ENCODE data around the gene HDGFL2. TPM values are rescaled to one million over a fixed set of nuclear protein-coding genes. Genes with fewer than 3 reads are reported as not detected.

The HDGFL2 gene
- polyA plus RNA-seq, 6 donors from 2014 or later: 0.91 to 22.7 (median 11.5) TPM

GRCh38 chr19:4502282-4503131 is 30.4 kb downstream of the HDGFL2 start:
- H3K9me3 Mint-ChIP-seq: peaks cover 0 to 5% (median 0%) of the 10 kb centered on the region in 7 donors
- ATAC-seq (ENCODE audit: low read depth in 2 of 2) (no peak), DNase-seq (no peak)
- H3K4me1 Mint-ChIP-seq: peaks cover 0 to 8% (median 0%) of the 10 kb centered on the region in 3 donors
- H3K27ac Mint-ChIP-seq: no peak overlapping the region
- no peak overlapping the region for H3K4me3 Mint-ChIP-seq
- H3K27me3 Mint-ChIP-seq: no peaks in the 10 kb centered on the region
- peaks cover 4 to 18% of the 10 kb centered on the region in 2 donors for H3K36me3 Mint-ChIP-seq

- Mint-ChIP-seq H3K9me3 (peaks cover 0 to 5% (median 0%) of the 10 kb centered on the region in 7 donors), H3K4me3 (no peak overlapping the region), H3K36me3 (peaks cover 4 to 18% of the 10 kb centered on the region in 2 donors), H3K27me3 (no peaks in the 10 kb centered on the region), H3K27ac (no peak overlapping the region), H3K4me1 (peaks cover 0 to 8% (median 0%) of the 10 kb centered on the region in 3 donors)
- DNase-seq (no peak), ATAC-seq (ENCODE audit: low read depth in 2 of 2) (no peak)
Observed at GRCh38 chr19:4503132-4503824, 31.2 kb downstream of the HDGFL2 start.

- DNase-seq (no peak), ATAC-seq (ENCODE audit: low read depth in 2 of 2) (no peak)
- no peaks in the 10 kb centered on the region for H3K27me3 Mint-ChIP-seq
- peaks cover 0 to 5% (median 0%) of the 10 kb centered on the region in 7 donors for H3K9me3 Mint-ChIP-seq
- peaks cover 4 to 18% of the 10 kb centered on the region in 2 donors for H3K36me3 Mint-ChIP-seq
- no peak overlapping the region for H3K27ac Mint-ChIP-seq
- H3K4me3 Mint-ChIP-seq: no peak overlapping the region
- peaks cover 0 to 8% (median 0%) of the 10 kb centered on the region in 3 donors for H3K4me1 Mint-ChIP-seq
Observed at GRCh38 chr19:4503825-4504170, 31.7 kb downstream of the HDGFL2 start.

DNA sequence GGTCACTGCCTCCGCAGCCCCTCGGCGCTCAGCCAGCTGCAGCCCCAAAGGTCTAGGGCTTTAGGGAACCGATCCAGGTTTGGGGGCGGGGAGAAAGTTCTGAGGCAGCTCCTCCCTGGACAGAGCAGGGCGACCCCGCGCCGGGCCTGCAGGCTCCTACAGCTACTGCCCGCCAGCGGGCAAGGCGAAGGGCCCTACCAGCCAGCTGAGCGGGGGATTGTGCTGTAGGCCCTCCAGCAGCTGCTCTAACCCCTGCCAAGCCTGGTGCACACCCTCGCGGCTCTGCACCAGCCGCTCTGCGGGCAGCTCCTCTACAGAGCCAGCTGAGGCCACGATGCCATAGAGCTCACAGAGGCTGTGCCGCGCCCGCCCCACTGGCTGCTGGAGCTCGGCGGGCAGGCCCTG is 32.2 kb downstream of the HDGFL2 start:
- Mint-ChIP-seq H3K27me3 (no peaks in the 10 kb centered on the region), H3K27ac (no peak overlapping the region), H3K36me3 (peaks cover 4 to 18% of the 10 kb centered on the region in 2 donors), H3K9me3 (peaks cover 0 to 5% (median 0%) of the 10 kb centered on the region in 7 donors), H3K4me1 (peaks cover 0 to 8% (median 0%) of the 10 kb centered on the region in 3 donors), H3K4me3 (no peak overlapping the region)
- DNase-seq (no peak), ATAC-seq (ENCODE audit: low read depth in 2 of 2) (no peak)

- no peak overlapping the region for H3K27ac Mint-ChIP-seq
- no peaks in the 10 kb centered on the region for H3K27me3 Mint-ChIP-seq
- H3K4me1 Mint-ChIP-seq: peaks cover 0 to 8% (median 0%) of the 10 kb centered on the region in 3 donors
- no peak overlapping the region for H3K4me3 Mint-ChIP-seq
- peaks cover 0 to 5% (median 0%) of the 10 kb centered on the region in 7 donors for H3K9me3 Mint-ChIP-seq
- no peak for DNase-seq
- peaks cover 4 to 18% of the 10 kb centered on the region in 2 donors for H3K36me3 Mint-ChIP-seq
- ATAC-seq (ENCODE audit: low read depth in 2 of 2): no peak
Observed at GRCh38 chr19:4504891-4505569, 32.9 kb downstream of the HDGFL2 start.

GRCh38 chr19:4505570-4506448 is 33.7 kb downstream of the HDGFL2 start:
- Mint-ChIP-seq H3K27ac (no peak overlapping the region), H3K4me3 (no peak overlapping the region), H3K9me3 (peaks cover 0 to 5% (median 0%) of the 10 kb centered on the region in 7 donors), H3K27me3 (no peaks in the 10 kb centered on the region), H3K4me1 (peaks cover 0 to 8% (median 0%) of the 10 kb centered on the region in 3 donors), H3K36me3 (peaks cover 4 to 18% of the 10 kb centered on the region in 2 donors)
- DNase-seq (no peak), ATAC-seq (ENCODE audit: low read depth in 2 of 2) (no peak)

GRCh38 chr19:4506449-4507149 is 34.5 kb downstream of the HDGFL2 start:
- DNase-seq: no peak
- H3K27ac Mint-ChIP-seq: peak overlapping the region in 1 of 6 donors; percentile 74
- H3K9me3 Mint-ChIP-seq: peaks cover 0 to 5% (median 0%) of the 10 kb centered on the region in 7 donors
- H3K36me3 Mint-ChIP-seq: peaks cover 4 to 18% of the 10 kb centered on the region in 2 donors
- no peaks in the 10 kb centered on the region for H3K27me3 Mint-ChIP-seq
- peak overlapping the region in 1 of 8 donors; percentile 22 for H3K4me3 Mint-ChIP-seq
- peaks cover 0 to 8% (median 0%) of the 10 kb centered on the region in 3 donors for H3K4me1 Mint-ChIP-seq
- no peak for ATAC-seq (ENCODE audit: low read depth in 2 of 2)

DNA sequence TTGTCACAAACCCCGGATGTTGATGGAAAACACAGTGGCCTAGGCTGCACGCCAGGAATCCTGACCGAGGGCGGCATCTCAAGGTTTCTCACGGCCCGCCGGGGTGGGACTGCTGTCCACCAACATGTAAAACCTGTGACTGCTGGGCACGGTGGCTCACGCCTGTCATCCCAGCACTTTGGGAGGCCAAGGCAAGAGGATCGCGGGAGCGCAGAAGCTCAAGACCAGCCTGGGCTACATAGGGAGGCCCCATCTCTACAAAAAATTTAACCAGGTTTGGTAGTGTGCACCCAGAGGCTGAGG is 35.0 kb downstream of the HDGFL2 start:
- H3K9me3 Mint-ChIP-seq: peaks cover 0 to 5% (median 0%) of the 10 kb centered on the region in 7 donors
- no peak for DNase-seq
- peaks cover 4 to 18% of the 10 kb centered on the region in 2 donors for H3K36me3 Mint-ChIP-seq
- peaks cover 0 to 8% (median 0%) of the 10 kb centered on the region in 3 donors for H3K4me1 Mint-ChIP-seq
- no peaks in the 10 kb centered on the region for H3K27me3 Mint-ChIP-seq
- no peak overlapping the region for H3K4me3 Mint-ChIP-seq
- no peak for ATAC-seq (ENCODE audit: low read depth in 2 of 2)
- H3K27ac Mint-ChIP-seq: peak overlapping the region in 1 of 6 donors; percentile 58

GRCh38 chr19:4507804-4508203 is 35.7 kb downstream of the HDGFL2 start:
- H3K36me3 Mint-ChIP-seq: peaks cover 4 to 18% of the 10 kb centered on the region in 2 donors
- H3K27me3 Mint-ChIP-seq: no peaks in the 10 kb centered on the region
- H3K27ac Mint-ChIP-seq: peak overlapping the region in 1 of 6 donors; percentile 54
- DNase-seq (no peak), ATAC-seq (ENCODE audit: low read depth in 2 of 2) (no peak)
- peaks cover 0 to 5% (median 0%) of the 10 kb centered on the region in 7 donors for H3K9me3 Mint-ChIP-seq
- H3K4me3 Mint-ChIP-seq: no peak overlapping the region
- peaks cover 0 to 8% (median 0%) of the 10 kb centered on the region in 3 donors for H3K4me1 Mint-ChIP-seq

DNA sequence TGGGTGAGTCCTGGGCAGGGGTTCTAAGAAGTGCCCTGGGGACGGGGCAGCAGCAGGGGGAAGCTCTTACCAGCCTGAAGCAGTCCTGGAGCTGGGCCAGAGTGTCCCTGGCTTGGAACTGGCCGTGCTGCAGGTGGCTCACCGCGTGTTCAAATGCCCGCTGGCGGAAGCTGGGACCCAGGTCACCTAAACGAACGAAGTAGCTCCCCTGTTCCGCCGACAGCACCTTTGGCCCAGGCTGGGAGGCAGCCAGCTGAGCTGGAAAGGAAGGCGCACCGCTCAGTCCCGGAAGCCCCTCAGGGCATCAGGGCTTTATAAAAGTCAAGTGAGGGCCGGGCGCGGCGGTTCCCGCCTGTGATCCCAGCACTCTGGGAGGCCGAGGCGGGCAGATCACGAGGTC is 36.6 kb downstream of the HDGFL2 start:
- H3K4me3 Mint-ChIP-seq: no peak overlapping the region
- peaks cover 0 to 5% (median 0%) of the 10 kb centered on the region in 7 donors for H3K9me3 Mint-ChIP-seq
- ATAC-seq (ENCODE audit: low read depth in 2 of 2): no peak
- H3K4me1 Mint-ChIP-seq: peaks cover 0 to 8% (median 0%) of the 10 kb centered on the region in 3 donors
- no peak for DNase-seq
- H3K36me3 Mint-ChIP-seq: peaks cover 4 to 18% of the 10 kb centered on the region in 2 donors
- no peaks in the 10 kb centered on the region for H3K27me3 Mint-ChIP-seq
- H3K27ac Mint-ChIP-seq: peak overlapping the region in 1 of 6 donors; percentile 66

DNA sequence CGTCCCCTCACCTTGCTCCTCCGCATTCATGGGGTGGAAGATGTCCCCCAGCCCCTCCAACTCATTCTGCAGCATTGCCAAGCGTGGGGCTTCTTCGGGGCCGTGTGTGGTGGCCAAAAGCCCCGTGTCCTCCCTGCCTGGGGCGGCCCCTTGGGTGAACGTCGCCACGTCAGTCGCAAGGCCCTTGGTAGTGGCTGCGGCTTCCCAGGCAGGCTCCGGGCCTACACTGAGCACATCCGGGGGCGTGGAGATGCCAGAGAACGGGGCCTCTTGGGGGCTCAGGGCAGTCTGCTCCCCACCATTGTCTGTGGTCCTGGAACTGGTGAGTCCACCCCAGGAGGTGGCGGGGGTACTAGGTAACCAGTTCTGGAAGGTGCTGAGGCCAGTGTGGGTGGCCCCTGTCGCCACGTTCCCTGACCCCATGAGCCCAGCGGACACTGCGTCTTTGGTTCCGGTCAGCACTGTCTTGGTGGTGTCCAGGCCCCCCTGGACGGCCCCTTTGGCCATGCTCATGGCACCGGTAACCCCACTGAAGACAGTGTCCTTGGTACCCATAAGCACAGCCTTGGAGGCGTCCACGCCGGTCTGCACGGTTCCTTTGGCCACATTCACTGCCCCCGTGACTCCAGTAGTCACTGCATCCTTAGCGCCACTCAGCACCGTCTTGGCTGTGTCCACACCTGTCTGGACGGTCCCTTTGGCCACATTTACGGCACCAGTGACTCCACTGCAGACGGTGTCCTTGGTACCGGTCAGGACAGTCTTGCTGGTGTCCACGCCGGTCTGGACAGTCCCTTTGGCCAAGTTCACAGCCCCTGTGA is 38.5 kb downstream of the HDGFL2 start:
- H3K4me3 Mint-ChIP-seq: no peak overlapping the region
- no peak for DNase-seq
- peaks cover 4 to 10% of the 10 kb centered on the region in 2 donors for H3K36me3 Mint-ChIP-seq
- H3K27me3 Mint-ChIP-seq: no peaks in the 10 kb centered on the region
- peaks cover 0 to 5% (median 0%) of the 10 kb centered on the region in 7 donors for H3K9me3 Mint-ChIP-seq
- H3K27ac Mint-ChIP-seq: no peak overlapping the region
- H3K4me1 Mint-ChIP-seq: peaks cover 0 to 5% (median 0%) of the 10 kb centered on the region in 3 donors
- ATAC-seq (ENCODE audit: low read depth in 2 of 2): no peak

Measured in naive B cell (primary cell).